Effector CD4-positive, alpha-beta T cell (primary cell): Measurements from ENCODE around the gene DOCK4.

Experiments
- DNase-seq: peaks from one replicate; pipeline ENCODE4 v3.0.0-alpha.2; 2020

The DOCK4 gene

GRCh38 chr7:112071856-112072255 is 134.3 kb downstream of the DOCK4 start:
- no peak for DNase-seq

- no peak for DNase-seq
Observed at GRCh38 chr7:112070674-112071256, 135.4 kb downstream of the DOCK4 start.

- no peak for DNase-seq
Observed at GRCh38 chr7:112069879-112070321, 136.3 kb downstream of the DOCK4 start.

- DNase-seq: no peak
Observed at GRCh38 chr7:112068967-112069366, 137.2 kb downstream of the DOCK4 start.

- DNase-seq: no peak
Observed at GRCh38 chr7:112067632-112068540, 138.3 kb downstream of the DOCK4 start.

GRCh38 chr7:112067200-112067599 is 139.0 kb downstream of the DOCK4 start:
- DNase-seq: no peak

GRCh38 chr7:112065758-112066157 is 140.4 kb downstream of the DOCK4 start:
- DNase-seq: no peak

- no peak for DNase-seq
Observed at GRCh38 chr7:112064627-112065385, 141.4 kb downstream of the DOCK4 start.

- no peak for DNase-seq
Observed at GRCh38 chr7:112063974-112064373, 142.2 kb downstream of the DOCK4 start.

GRCh38 chr7:112061051-112061450 is 145.1 kb downstream of the DOCK4 start:
- no peak for DNase-seq

GRCh38 chr7:112060625-112061024 is 145.6 kb downstream of the DOCK4 start:
- no peak for DNase-seq

GRCh38 chr7:112059675-112060074 is 146.5 kb downstream of the DOCK4 start:
- no peak for DNase-seq

- DNase-seq: no peak
Observed at GRCh38 chr7:112058686-112059085, 147.5 kb downstream of the DOCK4 start.

GRCh38 chr7:112056409-112056808 is 149.8 kb downstream of the DOCK4 start:
- no peak for DNase-seq

GRCh38 chr7:112053737-112054069 is 152.5 kb downstream of the DOCK4 start:
- no peak for DNase-seq

GRCh38 chr7:112052993-112053736 is 153.0 kb downstream of the DOCK4 start:
- no peak for DNase-seq

GRCh38 chr7:112052498-112052897 is 153.7 kb downstream of the DOCK4 start:
- DNase-seq: no peak

- DNase-seq: no peak
Observed at GRCh38 chr7:112050250-112050881, 155.8 kb downstream of the DOCK4 start.

- no peak for DNase-seq
Observed at GRCh38 chr7:112049555-112050249, 156.5 kb downstream of the DOCK4 start.

GRCh38 chr7:112047421-112047820 is 158.8 kb downstream of the DOCK4 start:
- DNase-seq: no peak

GRCh38 chr7:112045222-112045621 is 161.0 kb downstream of the DOCK4 start:
- DNase-seq: no peak

GRCh38 chr7:112042631-112043030 is 163.6 kb downstream of the DOCK4 start:
- DNase-seq: no peak
